ENCODE measurements around the gene HOXD11. TPM values are rescaled to one million over a fixed set of nuclear protein-coding genes. Genes with fewer than 3 reads are reported as not detected.

Gene HOXD11
- total RNA-seq, 1 donor from 2014 or later, result not detected

- DNase-seq, result no peak
Measured at GRCh38 chr2:176121190-176122051, 14.3 kb downstream of the HOXD11 start.

GRCh38 chr2:176122052-176122682 lies 15.1 kb downstream of the HOXD11 start:
- peak; percentile 68 for DNase-seq

GRCh38 chr2:176122683-176123410 lies 15.8 kb downstream of the HOXD11 start, which contains the start of gene HOXD9:
Gene HOXD9, plus strand, starts transcription at chr2:176122719. Its CDS starts 50 bp downstream, at chr2:176122769.
- no peak for DNase-seq

GRCh38 chr2:176123411-176124109 lies 16.5 kb downstream of the HOXD11 start:
- DNase-seq, result no peak

- DNase-seq, result no peak
Measured at GRCh38 chr2:176124110-176124946, 17.2 kb downstream of the HOXD11 start.

- DNase-seq, result no peak
Measured at GRCh38 chr2:176124947-176125771, 18.1 kb downstream of the HOXD11 start.

GRCh38 chr2:176125772-176126054 lies 18.6 kb downstream of the HOXD11 start:
- DNase-seq, result no peak

- DNase-seq, result peak; percentile 90
Measured at GRCh38 chr2:176126929-176127773, 20.1 kb downstream of the HOXD11 start.

- DNase-seq, result no peak
Measured at GRCh38 chr2:176127774-176128072, 20.6 kb downstream of the HOXD11 start.

GRCh38 chr2:176128172-176128981 lies 21.3 kb downstream of the HOXD11 start:
- peak; percentile 57 for DNase-seq

- DNase-seq, result peak; percentile 69
Measured at GRCh38 chr2:176128982-176129796, 22.1 kb downstream of the HOXD11 start, which contains the start of gene HOXD8. Gene HOXD8, plus strand, starts transcription at chr2:176129705. Its CDS starts 662 bp downstream, at chr2:176130367.

- no peak for DNase-seq
Measured at GRCh38 chr2:176129813-176130146, 22.7 kb downstream of the HOXD11 start.

GRCh38 chr2:176130147-176130956 lies 23.3 kb downstream of the HOXD11 start:
- DNase-seq, result peak; percentile 54

GRCh38 chr2:176130957-176131847 lies 24.1 kb downstream of the HOXD11 start:
- DNase-seq, result no peak

- DNase-seq, result no peak
Measured at GRCh38 chr2:176131848-176132158, 24.7 kb downstream of the HOXD11 start.

Measured in tongue (tissue), 2 donors.